ENCODE results near the gene CIAO3.

GRCh38 chr16:761625-762513 is 21.1 kb upstream of the CIAO3 start:
- TF ChIP-seq CTCF (IDR thresholded peaks at IDR 0.05; ENCODE audit: low read length) = no peak
- TF ChIP-seq EZH2phosphoT487 (IDR thresholded peaks at IDR 0.05; ENCODE audit: low read length) = no peak

Data from MM.1S (cell line).